Trophoblast cell (in vitro differentiated cells and primary cell): ENCODE results near the gene UGT1A7.

Experiments used
- DNase-seq, 2 donors: peaks; one replicate each; pipeline ENCODE4 v3.0.0-alpha.2; 2016
- H2AFZ ChIP-seq: 2 replicates; pipeline ENCODE4 v1.6.1; 2013; ENCODE audit warnings: low read length, moderate library complexity, mild to moderate bottlenecking; ENCODE audit not compliant: insufficient read depth, poor library complexity
- H2AK5ac ChIP-seq: 2 replicates; pipeline ENCODE4 v1.6.1; 2013; ENCODE audit warnings: mild to moderate bottlenecking, low read length
- H2BK120ac ChIP-seq: 2 replicates; pipeline ENCODE4 v1.6.1; 2013; ENCODE audit warnings: low read length, mild to moderate bottlenecking, moderate library complexity; ENCODE audit not compliant: insufficient read depth, poor library complexity
- H2BK12ac ChIP-seq: 2 replicates; pipeline ENCODE4 v1.6.1; 2013; ENCODE audit warnings: mild to moderate bottlenecking, low read length, moderate library complexity
- H2BK5ac ChIP-seq: 2 replicates; pipeline ENCODE4 v1.6.1; 2013; ENCODE audit warnings: low read length, low read depth, moderate library complexity, mild to moderate bottlenecking; ENCODE audit not compliant: poor library complexity
- H3K14ac ChIP-seq: 2 replicates; pipeline ENCODE4 v1.6.1; 2013; ENCODE audit warnings: mild to moderate bottlenecking, low read length
- H3K18ac ChIP-seq: 2 replicates; pipeline ENCODE4 v1.6.1; 2013; ENCODE audit warnings: mild to moderate bottlenecking, low read length
- H3K23ac ChIP-seq: 2 replicates; pipeline ENCODE4 v1.6.1; 2013; ENCODE audit warnings: low read length
- H3K27ac ChIP-seq: 2 replicates; pipeline ENCODE4 v1.5.1; 2013; ENCODE audit warnings: low read depth, mild to moderate bottlenecking, inconsistent platforms, low read length, moderate library complexity
- H3K27me3 ChIP-seq: 2 replicates; pipeline ENCODE4 v1.6.1; 2013; ENCODE audit warnings: inconsistent platforms, mild to moderate bottlenecking, low read length, moderate library complexity; ENCODE audit not compliant: insufficient read depth
- H3K36me3 ChIP-seq, 2 experiments: 1 replicate in 1 of 2; 2 replicates in 1 of 2; pipeline ENCODE4 v1.6.1; 2013; ENCODE audit warnings: low read length in 2 of 2, mild to moderate bottlenecking in 2 of 2, moderate library complexity in 1 of 2; ENCODE audit not compliant: insufficient read depth in 2 of 2, control insufficient read depth in 1 of 2
- H3K4ac ChIP-seq: 2 replicates; pipeline ENCODE4 v1.6.1; 2013; ENCODE audit warnings: low read depth, mild to moderate bottlenecking, low read length, moderate library complexity
- H3K4me1 ChIP-seq, 2 experiments: 1 replicate in 1 of 2; 2 replicates in 1 of 2; pipeline ENCODE4 v1.6.1; 2013; ENCODE audit warnings: low read length in 2 of 2, mild to moderate bottlenecking in 2 of 2, moderate library complexity in 1 of 2; ENCODE audit not compliant: insufficient read depth in 2 of 2, control insufficient read depth in 1 of 2
- H3K4me2 ChIP-seq: 2 replicates; pipeline ENCODE4 v1.6.1; 2013; ENCODE audit warnings: inconsistent platforms, mild to moderate bottlenecking, low read length, moderate library complexity
- H3K4me3 ChIP-seq: 2 replicates; pipeline ENCODE4 v1.5.1; 2013; ENCODE audit warnings: mild to moderate bottlenecking, low read depth, low read length, inconsistent platforms
- H3K79me1 ChIP-seq: one replicate; pipeline ENCODE4 v1.6.1; 2013; ENCODE audit warnings: low read length
- H3K79me2 ChIP-seq: 2 replicates; pipeline ENCODE4 v1.6.1; 2013; ENCODE audit warnings: low read length, mild to moderate bottlenecking; ENCODE audit not compliant: control insufficient read depth, insufficient read depth, poor library complexity
- H3K9ac ChIP-seq: 2 replicates; pipeline ENCODE4 v1.6.1; 2013; ENCODE audit warnings: mild to moderate bottlenecking, low read length
- H3K9me3 ChIP-seq: 2 replicates; pipeline ENCODE4 v1.6.1; 2013; ENCODE audit warnings: low read depth, mild to moderate bottlenecking, control low read depth, inconsistent platforms, low read length; ENCODE audit not compliant: insufficient read depth
- H4K12ac ChIP-seq: 2 replicates; pipeline ENCODE4 v1.6.1; 2013; ENCODE audit warnings: low read depth, mild to moderate bottlenecking, low read length, moderate library complexity
- H4K8ac ChIP-seq: 2 replicates; pipeline ENCODE4 v1.6.1; 2013; ENCODE audit warnings: low read depth, mild to moderate bottlenecking, low read length, moderate library complexity
- H4K91ac ChIP-seq: one replicate; pipeline ENCODE4 v1.6.1; 2013; ENCODE audit warnings: low read depth, mild to moderate bottlenecking, low read length, moderate library complexity
- WGBS: extraction: QIAGEN DNeasy Blood & Tissue Kit; methylation state at CpG from one replicate; pipeline ENCODE4 v1.1.7; 2013; ENCODE audit warnings: missing lambda C conversion rate; ENCODE audit not compliant: insufficient read length, insufficient coverage; ENCODE audit errors: extremely low coverage; 5-methylcytosine and 5-hydroxymethylcytosine counted together

UGT1A7 gene

GRCh38 chr2:233817995-233818638, 136.4 kb downstream of the UGT1A7 start:
- Histone ChIP-seq H2BK12ac (no peak overlapping the region), H3K4me2 (no peak overlapping the region), H3K9me3 (peaks cover 5% of the 10 kb centered on the region), H2BK5ac (no peak overlapping the region), H3K4me1 (no peaks in the 10 kb centered on the region), H3K4ac (no peak overlapping the region), H3K79me2 (no peaks in the 10 kb centered on the region), H3K4me3 (no peak overlapping the region), H3K36me3 (no peaks in the 10 kb centered on the region), H3K9ac (no peak overlapping the region), H3K14ac (no peak overlapping the region), H2AK5ac (no peak overlapping the region), H3K27ac (no peak overlapping the region), H2BK120ac (no peak overlapping the region), H4K91ac (no peak overlapping the region), H3K27me3 (no peaks in the 10 kb centered on the region), H3K23ac (no peak overlapping the region), H4K12ac (no peak overlapping the region), H2AFZ (no peak overlapping the region), H4K8ac (no peak overlapping the region), H3K18ac (no peak overlapping the region), H3K79me1 (no peaks in the 10 kb centered on the region)
- no peak for DNase-seq
- no CpG with 5 or more reads among the region's 11 CpGs for WGBS

- Histone ChIP-seq H3K9me3 (peaks cover 5% of the 10 kb centered on the region), H3K4me3 (no peak overlapping the region), H3K23ac (no peak overlapping the region), H3K14ac (no peak overlapping the region), H3K18ac (no peak overlapping the region), H2BK120ac (no peak overlapping the region), H3K4ac (no peak overlapping the region), H2BK5ac (no peak overlapping the region), H3K36me3 (no peaks in the 10 kb centered on the region), H2BK12ac (no peak overlapping the region), H2AFZ (no peak overlapping the region), H4K8ac (no peak overlapping the region), H4K91ac (no peak overlapping the region), H3K4me1 (no peaks in the 10 kb centered on the region), H3K9ac (no peak overlapping the region), H3K27me3 (no peaks in the 10 kb centered on the region), H3K79me2 (no peaks in the 10 kb centered on the region), H2AK5ac (no peak overlapping the region), H3K27ac (no peak overlapping the region), H3K79me1 (no peaks in the 10 kb centered on the region), H4K12ac (no peak overlapping the region), H3K4me2 (no peak overlapping the region)
- no CpG with 5 or more reads among the region's 17 CpGs for WGBS
- DNase-seq: no peak
Observed at GRCh38 chr2:233818639-233819621, 137.2 kb downstream of the UGT1A7 start.

- H3K27me3 ChIP-seq: no peaks in the 10 kb centered on the region
- H3K4me1 ChIP-seq: no peaks in the 10 kb centered on the region
- no peaks in the 10 kb centered on the region for H3K36me3 ChIP-seq
- H3K79me1 ChIP-seq: no peaks in the 10 kb centered on the region
- no peak overlapping the region for H2AK5ac ChIP-seq
- no peak overlapping the region for H4K8ac ChIP-seq
- no peak overlapping the region for H2AFZ ChIP-seq
- H3K4ac ChIP-seq: no peak overlapping the region
- H3K18ac ChIP-seq: no peak overlapping the region
- WGBS: no CpG with 5 or more reads among the region's 18 CpGs
- no peak overlapping the region for H2BK120ac ChIP-seq
- H3K79me2 ChIP-seq: no peaks in the 10 kb centered on the region
- no peak overlapping the region for H4K91ac ChIP-seq
- no peak overlapping the region for H3K27ac ChIP-seq
- no peak overlapping the region for H3K4me2 ChIP-seq
- peaks cover 5% of the 10 kb centered on the region for H3K9me3 ChIP-seq
- no peak overlapping the region for H4K12ac ChIP-seq
- no peak overlapping the region for H2BK12ac ChIP-seq
- H3K4me3 ChIP-seq: no peak overlapping the region
- no peak overlapping the region for H2BK5ac ChIP-seq
- no peak overlapping the region for H3K9ac ChIP-seq
- no peak for DNase-seq
- no peak overlapping the region for H3K23ac ChIP-seq
- H3K14ac ChIP-seq: no peak overlapping the region
Observed at GRCh38 chr2:233819884-233820773, 138.4 kb downstream of the UGT1A7 start.

DNA sequence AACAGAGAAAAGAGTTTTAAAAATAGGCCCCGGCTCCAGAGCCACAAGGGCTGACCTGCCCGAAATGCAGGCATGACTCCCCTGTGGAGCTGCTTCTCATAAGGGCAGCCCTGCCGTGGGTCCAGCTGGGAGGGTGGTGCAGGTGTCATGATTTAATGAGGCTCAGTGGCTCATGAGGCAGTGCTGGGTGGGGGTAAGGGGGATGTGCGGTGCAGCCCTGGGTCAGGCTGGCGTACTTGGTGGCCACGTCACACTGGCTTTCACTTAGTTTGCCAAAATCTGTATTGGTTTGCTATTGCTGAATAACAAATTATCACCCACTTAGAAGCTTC, 139.0 kb downstream of the UGT1A7 start:
- no peak overlapping the region for H3K27ac ChIP-seq
- no peak overlapping the region for H3K18ac ChIP-seq
- H3K4me1 ChIP-seq: no peaks in the 10 kb centered on the region
- no peaks in the 10 kb centered on the region for H3K36me3 ChIP-seq
- no peak overlapping the region for H4K91ac ChIP-seq
- no peak overlapping the region for H4K8ac ChIP-seq
- no peak overlapping the region for H3K14ac ChIP-seq
- no peak overlapping the region for H2AK5ac ChIP-seq
- H3K23ac ChIP-seq: no peak overlapping the region
- no CpG with 5 or more reads among the region's 6 CpGs for WGBS
- H3K27me3 ChIP-seq: no peaks in the 10 kb centered on the region
- no peaks in the 10 kb centered on the region for H3K79me1 ChIP-seq
- no peak overlapping the region for H3K9ac ChIP-seq
- no peak overlapping the region for H2BK5ac ChIP-seq
- no peak for DNase-seq
- no peak overlapping the region for H4K12ac ChIP-seq
- no peak overlapping the region for H3K4me3 ChIP-seq
- H3K4me2 ChIP-seq: no peak overlapping the region
- no peak overlapping the region for H2AFZ ChIP-seq
- no peaks in the 10 kb centered on the region for H3K79me2 ChIP-seq
- H2BK12ac ChIP-seq: no peak overlapping the region
- H3K9me3 ChIP-seq: peaks cover 5% of the 10 kb centered on the region
- H3K4ac ChIP-seq: no peak overlapping the region
- no peak overlapping the region for H2BK120ac ChIP-seq
